ENCODE results near the gene BRD3OS.
A peak's percentile ranks its signal among the peaks of the same experiment; 100 is the strongest.

BRD3OS gene

DNA sequence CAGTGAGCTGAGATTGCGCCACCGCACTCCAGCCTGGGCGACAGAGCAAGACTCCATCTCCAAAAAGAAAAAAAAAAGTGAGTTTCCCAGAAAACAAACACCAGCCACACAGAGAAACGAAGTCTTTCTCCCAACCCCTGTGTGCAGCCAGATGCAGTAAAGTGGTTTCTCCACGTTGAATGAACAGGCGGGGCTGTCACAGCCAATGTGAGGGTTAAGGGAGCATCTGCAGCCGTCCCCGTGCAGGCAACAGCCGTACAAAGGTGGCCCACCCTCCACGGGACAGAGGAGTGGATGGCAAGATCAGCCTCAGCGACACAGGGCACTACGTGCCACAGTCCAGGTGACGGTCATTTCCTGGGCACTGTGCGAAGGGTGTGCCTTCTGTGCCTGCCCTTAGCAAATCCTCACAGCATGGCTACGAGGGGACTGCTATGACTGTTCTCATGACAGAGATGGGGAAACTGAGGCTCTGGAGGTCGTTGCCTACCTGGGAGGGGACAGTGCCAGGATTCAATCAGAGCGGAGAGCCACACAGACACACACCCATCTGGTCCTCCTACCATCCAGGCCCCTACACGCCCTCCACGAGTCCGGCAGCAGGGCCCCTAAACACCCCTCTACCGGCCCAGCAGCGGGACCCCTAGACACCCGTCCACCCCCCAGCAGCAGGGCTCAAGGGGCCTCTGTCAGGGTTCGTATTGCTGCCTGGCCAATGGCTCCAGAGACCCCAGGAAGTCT, 35.5 kb upstream of the BRD3OS start:
- ATAC-seq = no peak

GRCh38 chr9:133990366-133991213, 34.7 kb upstream of the BRD3OS start:
- no peak for ATAC-seq

- no peak for ATAC-seq
Observed at GRCh38 chr9:133991214-133991921, 33.9 kb upstream of the BRD3OS start.

DNA sequence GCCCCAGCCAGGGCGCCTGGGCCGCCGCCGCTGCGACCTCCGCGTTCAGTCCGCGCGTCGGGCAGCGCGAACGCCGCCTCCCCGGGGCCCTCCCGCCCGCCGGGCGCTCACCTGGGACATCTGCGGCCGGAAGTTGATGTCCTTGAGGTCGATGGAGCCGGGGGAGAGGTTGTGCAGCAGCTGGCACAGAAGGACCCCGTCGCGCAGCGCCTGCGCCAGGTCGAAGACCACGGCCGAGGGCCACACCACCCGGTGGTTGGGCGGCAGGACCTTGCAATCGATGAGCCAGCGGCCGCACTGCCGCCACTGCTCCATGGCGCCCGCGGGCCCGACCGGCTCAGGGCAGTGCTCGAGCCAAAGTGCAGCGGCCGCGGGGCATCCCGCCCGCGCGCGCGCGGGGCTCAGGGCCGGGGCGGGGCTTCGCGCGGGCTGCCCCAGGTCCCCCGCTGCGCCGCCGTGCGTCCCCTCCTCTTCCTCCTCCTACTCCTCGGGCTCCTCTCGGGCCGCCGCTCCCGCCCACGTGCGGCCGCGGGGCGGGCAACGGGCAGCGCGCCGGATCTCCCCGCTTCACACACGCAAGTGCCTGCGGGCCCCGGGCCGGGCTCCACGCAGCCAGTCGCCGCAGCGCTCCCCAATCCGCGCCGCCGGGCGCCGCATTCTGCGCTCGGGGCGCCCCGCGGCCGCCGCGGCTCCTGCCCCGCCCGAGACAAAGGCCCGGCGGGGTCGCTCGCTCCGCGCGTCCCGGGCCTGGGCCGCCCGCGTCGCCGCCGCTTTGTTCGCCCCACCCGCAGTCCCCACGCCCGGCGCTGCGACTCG, 33.1 kb upstream of the BRD3OS start, which contains the start of gene VAV2:
Gene VAV2, minus strand, starts transcription at position 361 of the 816 bp plus-strand sequence. Its CDS starts 46 bp downstream, at position 315.
- ATAC-seq = peak; percentile 28 to 55

- peak; percentile 76 to 78 for ATAC-seq
Observed at GRCh38 chr9:133992780-133993634, 32.3 kb upstream of the BRD3OS start.

- ATAC-seq = no peak
Observed at GRCh38 chr9:133993635-133994253, 31.5 kb upstream of the BRD3OS start.

GRCh38 chr9:133994353-133995011, 30.8 kb upstream of the BRD3OS start:
- peak; percentile 35 to 53 for ATAC-seq

GRCh38 chr9:133995012-133995896, 30.0 kb upstream of the BRD3OS start:
- no peak for ATAC-seq

DNA sequence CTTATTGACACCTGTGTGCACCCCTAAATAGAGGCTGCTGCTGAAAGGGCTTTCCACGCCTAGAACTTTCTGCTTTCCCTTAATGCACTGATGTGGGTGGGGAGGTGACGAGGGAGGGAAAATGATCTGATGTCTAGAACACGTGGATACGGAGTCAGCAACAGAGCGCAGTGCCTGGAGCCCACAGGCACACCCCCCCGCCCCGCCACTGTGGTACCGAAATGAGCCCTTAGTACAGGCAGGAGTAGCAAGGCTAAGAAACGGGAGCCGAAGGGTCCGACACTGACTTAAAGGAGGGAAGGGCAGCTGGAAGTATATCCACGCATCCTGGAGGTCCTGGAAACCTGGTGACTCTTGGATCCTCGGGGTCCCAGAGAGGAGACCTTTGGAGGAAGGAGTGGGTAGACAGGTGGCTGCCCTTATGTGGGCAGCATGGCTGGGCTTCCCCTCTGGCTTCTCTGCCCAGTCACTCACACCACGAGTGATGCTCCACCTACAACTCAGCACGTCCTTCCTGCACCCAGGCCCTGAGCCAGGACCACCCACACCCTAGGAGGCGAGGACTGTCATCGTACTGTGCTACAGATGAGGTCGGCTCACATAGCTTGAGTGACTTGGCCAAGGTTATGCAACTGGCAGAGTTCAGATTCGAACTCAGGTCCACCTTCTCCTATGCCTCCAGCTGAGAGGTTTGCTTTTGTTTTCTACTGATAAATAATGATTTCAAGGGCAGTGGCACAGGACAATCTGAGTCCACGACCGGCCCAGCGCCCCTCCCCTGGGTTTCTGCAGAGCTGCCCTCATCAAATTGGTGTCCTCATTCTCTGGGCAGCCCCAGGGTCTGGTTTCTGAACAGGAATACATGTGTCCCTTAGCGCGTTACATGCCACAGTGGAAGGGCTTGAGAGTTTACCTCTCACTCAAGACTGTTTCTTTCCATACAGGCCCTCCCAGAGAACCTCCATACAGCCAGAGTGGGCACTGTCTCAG, 28.5 kb upstream of the BRD3OS start:
- ATAC-seq = no peak

GRCh38 chr9:133997584-133997983, 27.7 kb upstream of the BRD3OS start:
- no peak for ATAC-seq

DNA sequence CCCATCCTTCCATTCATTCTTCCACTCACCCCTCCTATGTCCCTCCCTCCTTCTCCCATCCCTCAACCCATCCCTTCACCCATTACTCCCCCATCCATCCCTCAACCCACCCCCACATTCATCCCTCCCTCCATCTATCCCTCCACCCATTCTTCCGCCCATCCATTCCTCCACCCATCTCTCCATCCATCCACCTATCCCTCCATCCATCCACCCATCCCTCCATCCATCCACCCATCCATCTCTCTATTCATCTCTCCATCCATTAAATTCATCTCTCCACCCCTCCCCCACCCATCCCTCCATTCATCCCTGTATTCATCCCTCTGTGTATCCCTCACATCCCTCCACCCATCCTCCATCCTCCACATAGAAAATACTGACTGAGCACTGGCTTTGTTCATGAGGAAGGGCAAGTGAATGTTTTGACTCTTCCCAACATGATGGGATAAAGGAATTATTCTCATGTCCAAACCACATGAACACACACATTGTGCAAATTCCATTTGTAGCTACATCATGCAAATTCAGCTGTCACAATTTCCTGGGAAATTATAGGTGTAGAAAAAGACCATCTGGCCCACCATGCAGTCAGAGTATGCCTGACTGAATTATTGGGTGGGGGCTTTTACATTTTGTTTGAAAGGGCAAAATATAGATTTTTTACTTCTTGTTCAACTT, 26.2 kb upstream of the BRD3OS start:
- no peak for ATAC-seq

DNA sequence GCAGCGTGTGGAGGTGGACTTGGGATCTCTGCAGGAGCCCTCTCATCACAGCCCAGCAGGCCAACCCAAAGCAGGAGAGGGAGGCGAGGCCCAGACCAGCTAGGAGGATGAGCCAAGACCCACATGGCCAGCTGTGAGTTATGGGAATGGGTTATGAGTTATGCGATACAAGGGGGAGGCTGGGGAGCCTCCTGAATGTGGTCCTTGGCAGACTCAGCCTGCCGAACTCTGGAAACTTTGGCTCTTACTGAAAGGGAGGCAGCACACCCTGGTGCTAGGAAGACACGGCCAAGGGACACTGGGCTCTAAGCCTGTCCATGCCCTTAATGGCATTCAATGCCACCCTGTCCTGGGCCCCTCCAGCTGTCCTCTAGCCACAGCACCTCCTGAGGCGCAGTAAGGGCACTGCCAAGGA, 25.4 kb upstream of the BRD3OS start:
- ATAC-seq = no peak

- ATAC-seq = no peak
Observed at GRCh38 chr9:134002796-134003195, 22.5 kb upstream of the BRD3OS start.

DNA sequence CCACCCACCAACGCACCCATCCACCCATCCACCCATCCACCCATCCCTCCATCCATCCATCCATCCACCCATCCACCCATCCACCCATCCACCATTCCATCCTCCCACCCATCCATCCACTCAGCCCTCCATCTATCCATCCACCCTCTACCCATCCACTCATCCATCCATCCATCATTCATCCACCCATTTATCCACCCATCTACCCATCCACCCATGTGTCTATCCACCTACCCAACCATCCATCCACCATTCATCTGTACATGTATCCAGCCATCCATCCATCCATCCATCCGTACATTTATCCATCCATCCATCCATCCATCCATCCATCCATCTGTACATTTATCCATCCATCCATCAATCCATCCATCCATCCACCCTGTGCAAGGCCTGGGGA, 22.0 kb upstream of the BRD3OS start:
- ATAC-seq = no peak

DNA sequence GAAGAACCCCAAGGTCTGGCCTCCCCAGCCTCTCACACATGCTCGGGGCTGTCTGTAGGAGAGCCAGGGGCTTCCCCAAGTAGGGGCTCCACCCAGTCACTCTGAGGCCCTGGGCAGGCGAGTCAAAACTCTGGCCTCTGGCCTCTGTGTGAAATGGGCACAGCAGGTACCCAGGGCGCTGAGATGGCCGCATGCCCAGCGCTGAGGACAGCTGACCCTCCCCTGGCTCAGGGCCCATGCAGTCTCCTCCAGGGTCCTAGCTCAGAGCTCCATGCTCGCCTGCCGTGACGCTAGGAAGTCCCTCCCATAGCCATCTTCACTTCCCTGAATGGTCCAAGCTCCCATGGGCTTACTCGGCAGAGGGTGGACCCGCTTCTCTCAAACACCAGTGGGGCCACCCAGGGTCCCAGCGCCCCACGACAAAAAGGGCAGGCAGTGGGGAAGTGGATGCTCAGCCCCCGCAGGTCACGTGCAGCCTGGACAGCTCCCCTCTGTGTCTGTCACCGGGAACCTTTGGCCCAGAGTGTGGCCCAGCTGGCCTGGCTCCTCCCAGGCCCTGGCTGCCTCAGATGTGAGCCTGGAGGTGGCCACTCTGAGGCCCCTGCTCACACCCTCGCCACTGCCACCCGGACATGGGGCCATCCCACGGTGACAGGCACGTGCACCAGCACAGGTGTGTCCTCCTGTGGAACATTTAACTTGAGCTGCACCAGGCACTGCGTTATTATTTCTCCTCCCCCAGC, 21.0 kb upstream of the BRD3OS start:
- ATAC-seq = no peak

DNA sequence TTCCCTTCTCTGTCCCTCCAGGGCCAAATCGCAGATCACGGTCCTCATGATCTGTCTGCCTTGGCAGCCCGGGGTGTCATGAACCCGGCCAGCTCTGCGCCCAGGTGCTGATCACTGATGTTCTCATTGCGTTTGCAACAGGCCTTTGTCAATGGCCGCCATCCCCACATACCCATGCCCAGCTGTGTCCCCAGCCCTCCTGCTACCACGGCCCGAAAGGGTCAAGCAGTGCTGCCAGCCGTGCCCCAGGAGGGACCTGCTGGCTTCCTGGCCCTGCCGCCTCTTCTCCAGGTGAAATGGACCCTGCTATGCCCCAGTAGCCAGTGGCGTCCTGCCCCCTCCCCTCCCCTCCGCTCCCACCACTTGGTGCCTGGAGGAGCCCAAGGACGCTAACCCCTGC, 20.4 kb upstream of the BRD3OS start:
- ATAC-seq = no peak

DNA sequence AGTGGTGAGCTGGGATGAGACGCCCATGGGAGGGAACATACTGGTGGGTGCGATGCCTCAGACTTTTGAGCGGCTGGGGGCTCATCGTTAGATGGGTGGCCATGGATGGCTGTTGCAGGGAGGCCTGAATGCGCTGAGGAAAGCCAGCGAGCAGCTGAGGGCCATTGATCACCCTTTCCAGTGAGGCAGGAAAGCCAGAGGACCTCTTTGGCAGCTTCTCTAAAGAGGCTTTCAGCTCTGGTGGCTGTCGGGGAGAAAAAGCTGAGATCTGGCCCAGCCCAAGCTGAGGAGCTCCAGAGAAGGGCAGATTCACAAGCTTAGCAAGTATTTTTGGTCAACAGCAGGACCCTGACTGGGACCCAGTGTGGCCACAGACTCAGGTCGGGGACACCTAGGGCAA, 19.9 kb upstream of the BRD3OS start:
- no peak for ATAC-seq

Data from activated CD4-positive, CD25-positive, alpha-beta regulatory T cell treated with anti-CD3 and anti-CD28 coated beads, Interleukin-2, amount 50 U/mL, for 24 hours (primary cell).